OCI-LY1 (cell line): Measurements from ENCODE around the gene BMF.

Experiments used
- EZH2 ChIP-seq: fragments of 200-600 bp; sonication (generic), shearing (Covaris generic); IDR thresholded peaks from 2 replicates; pipeline ENCODE4 v1.8.0; 2017; ENCODE audit warnings: borderline replicate concordance, mixed run types, mild to moderate bottlenecking, antibody characterized with exemption, low read length, moderate library complexity, mixed read lengths
- TF ChIP-seq, protein P1 (sequence below): fragments of 200-600 bp; sonication (generic), shearing (Covaris generic); IDR thresholded peaks from 2 replicates; pipeline ENCODE4 v1.5.1; 2017; ENCODE audit warnings: mild to moderate bottlenecking, antibody characterized with exemption, low read length, moderate library complexity, mixed read lengths

DNA sequence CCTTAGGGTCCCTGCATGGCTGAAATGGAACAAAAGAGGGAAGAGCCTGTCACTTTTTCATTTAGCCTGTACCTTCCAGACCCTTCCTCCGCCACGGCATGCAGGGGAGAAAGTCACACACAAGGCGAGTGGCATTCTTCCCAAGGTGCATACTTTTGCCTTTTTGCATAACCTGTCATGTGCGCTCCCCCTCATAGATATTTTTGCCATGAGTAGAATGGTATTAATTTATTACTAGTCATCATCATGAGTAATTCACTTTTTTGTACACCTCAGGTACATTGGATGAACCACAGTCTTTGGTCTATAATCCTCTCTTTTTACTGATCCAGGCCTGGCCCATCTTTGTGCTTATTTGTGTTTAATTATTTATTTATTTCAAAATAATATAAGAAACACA lies 43.3 kb upstream of the BMF start:
- TF ChIP-seq, protein P1, sequence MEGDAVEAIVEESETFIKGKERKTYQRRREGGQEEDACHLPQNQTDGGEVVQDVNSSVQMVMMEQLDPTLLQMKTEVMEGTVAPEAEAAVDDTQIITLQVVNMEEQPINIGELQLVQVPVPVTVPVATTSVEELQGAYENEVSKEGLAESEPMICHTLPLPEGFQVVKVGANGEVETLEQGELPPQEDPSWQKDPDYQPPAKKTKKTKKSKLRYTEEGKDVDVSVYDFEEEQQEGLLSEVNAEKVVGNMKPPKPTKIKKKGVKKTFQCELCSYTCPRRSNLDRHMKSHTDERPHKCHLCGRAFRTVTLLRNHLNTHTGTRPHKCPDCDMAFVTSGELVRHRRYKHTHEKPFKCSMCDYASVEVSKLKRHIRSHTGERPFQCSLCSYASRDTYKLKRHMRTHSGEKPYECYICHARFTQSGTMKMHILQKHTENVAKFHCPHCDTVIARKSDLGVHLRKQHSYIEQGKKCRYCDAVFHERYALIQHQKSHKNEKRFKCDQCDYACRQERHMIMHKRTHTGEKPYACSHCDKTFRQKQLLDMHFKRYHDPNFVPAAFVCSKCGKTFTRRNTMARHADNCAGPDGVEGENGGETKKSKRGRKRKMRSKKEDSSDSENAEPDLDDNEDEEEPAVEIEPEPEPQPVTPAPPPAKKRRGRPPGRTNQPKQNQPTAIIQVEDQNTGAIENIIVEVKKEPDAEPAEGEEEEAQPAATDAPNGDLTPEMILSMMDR: no peak
- no peak for TF ChIP-seq EZH2
